ENCODE results near the gene RTKN.
"Not testable (repeated sequence)": the region's sequence is repeated elsewhere in the genome, so short reads cannot be mapped to it uniquely, and the experiment has no call there.

Gene RTKN

GRCh38 chr2:74424139-74424992, 17.4 kb downstream of the RTKN start:
- Mint-ChIP-seq H3K27ac (peak overlapping the region in 1 of 2 donors; percentile 31), H3K27me3 (no peaks in the 10 kb centered on the region), H3K4me3 (no peak overlapping the region), H3K4me1 (ENCODE audit: low read depth in 2 of 2) (peaks cover 19 to 25% of the 10 kb centered on the region in 2 donors), H3K9me3 (no peaks in the 10 kb centered on the region), H3K36me3 (ENCODE audit: insufficient read depth) (peaks cover 21% of the 10 kb centered on the region)
- ATAC-seq (replicated peaks) (no peak), DNase-seq (no peak)

- no peaks in the 10 kb centered on the region for H3K27me3 Mint-ChIP-seq
- H3K9me3 Mint-ChIP-seq, result no peaks in the 10 kb centered on the region
- DNase-seq (no peak), ATAC-seq (replicated peaks) (no peak)
- peak overlapping the region; percentile 95 to 98 for H3K27ac Mint-ChIP-seq
- H3K36me3 Mint-ChIP-seq (ENCODE audit: insufficient read depth), result peaks cover 21% of the 10 kb centered on the region
- peaks cover 19 to 25% of the 10 kb centered on the region in 2 donors for H3K4me1 Mint-ChIP-seq (ENCODE audit: low read depth in 2 of 2)
- peak overlapping the region; percentile 95 to 100 for H3K4me3 Mint-ChIP-seq
Measured at GRCh38 chr2:74423231-74424095, 18.3 kb downstream of the RTKN start.

- Mint-ChIP-seq H3K9me3 (no peaks in the 10 kb centered on the region), H3K27ac (peak within 1 kb of the TSS; percentile 95 to 98), H3K36me3 (ENCODE audit: insufficient read depth) (peaks cover 21% of the 10 kb centered on the region), H3K27me3 (no peaks in the 10 kb centered on the region), H3K4me3 (peak within 1 kb of the TSS; percentile 95 to 100), H3K4me1 (ENCODE audit: low read depth in 2 of 2) (peaks cover 19 to 25% of the 10 kb centered on the region in 2 donors)
- DNase-seq, result peak; percentile 94 to 96 (median 94)
- peak; percentile 92 for ATAC-seq (replicated peaks)
Measured at GRCh38 chr2:74421221-74421870, 20.4 kb downstream of the RTKN start, which contains the start of the genes C2orf81 and WDR54. TSS of gene C2orf81 (minus strand) at chr2:74421619. CDS start at chr2:74421560, 59 bp downstream. TSS of gene WDR54 (plus strand) at chr2:74421730. CDS start at chr2:74422154, 424 bp downstream.

GRCh38 chr2:74420443-74421103, 21.2 kb downstream of the RTKN start:
- Mint-ChIP-seq H3K4me3 (peak overlapping the region; percentile 95 to 100), H3K4me1 (ENCODE audit: low read depth in 2 of 2) (peaks cover 19 to 25% of the 10 kb centered on the region in 2 donors)

GRCh38 chr2:74420006-74420405, 21.7 kb downstream of the RTKN start:
- ATAC-seq (replicated peaks), result no peak
- Mint-ChIP-seq H3K4me1 (ENCODE audit: low read depth in 2 of 2) (peaks cover 21 to 25% of the 10 kb centered on the region in 2 donors), H3K27ac (peak overlapping the region; percentile 95 to 98), H3K36me3 (ENCODE audit: insufficient read depth) (peaks cover 21% of the 10 kb centered on the region), H3K27me3 (no peaks in the 10 kb centered on the region), H3K4me3 (peak overlapping the region in 1 of 2 donors; percentile 0), H3K9me3 (no peaks in the 10 kb centered on the region)
- DNase-seq, result no peak

More at GRCh38 chr2:74420443-74421103, 21.2 kb downstream of the RTKN start:
- DNase-seq; H3K27me3 Mint-ChIP-seq; H3K9me3 Mint-ChIP-seq; ATAC-seq (replicated peaks): not testable (repeated sequence)
- Mint-ChIP-seq H3K27ac (peak overlapping the region; percentile 95 to 98), H3K36me3 (ENCODE audit: insufficient read depth) (peaks cover 21% of the 10 kb centered on the region)

- Mint-ChIP-seq H3K4me3 (no peak overlapping the region), H3K4me1 (ENCODE audit: low read depth in 2 of 2) (peaks cover 25% of the 10 kb centered on the region in 2 donors), H3K27ac (no peak overlapping the region), H3K9me3 (no peaks in the 10 kb centered on the region), H3K36me3 (ENCODE audit: insufficient read depth) (peaks cover 21% of the 10 kb centered on the region), H3K27me3 (peaks cover 0 to 6% of the 10 kb centered on the region in 2 donors)
- ATAC-seq (replicated peaks), result no peak
- no peak for DNase-seq
Measured at GRCh38 chr2:74419345-74419744, 22.4 kb downstream of the RTKN start.

GRCh38 chr2:74418312-74418711, 23.4 kb downstream of the RTKN start:
- ATAC-seq (replicated peaks) (no peak), DNase-seq (no peak)
- H3K4me1 Mint-ChIP-seq (ENCODE audit: low read depth in 2 of 2), result peaks cover 21 to 25% of the 10 kb centered on the region in 2 donors
- H3K9me3 Mint-ChIP-seq, result no peaks in the 10 kb centered on the region
- H3K27ac Mint-ChIP-seq, result no peak overlapping the region
- no peak overlapping the region for H3K4me3 Mint-ChIP-seq
- H3K27me3 Mint-ChIP-seq, result peaks cover 8 to 16% of the 10 kb centered on the region in 2 donors
- H3K36me3 Mint-ChIP-seq (ENCODE audit: insufficient read depth), result peaks cover 21% of the 10 kb centered on the region

- Mint-ChIP-seq H3K4me3 (no peak overlapping the region), H3K36me3 (ENCODE audit: insufficient read depth) (peaks cover 18% of the 10 kb centered on the region), H3K9me3 (no peaks in the 10 kb centered on the region), H3K27me3 (peaks cover 10 to 22% of the 10 kb centered on the region in 2 donors), H3K4me1 (ENCODE audit: low read depth in 2 of 2) (peaks cover 16 to 20% of the 10 kb centered on the region in 2 donors), H3K27ac (no peak overlapping the region)
- ATAC-seq (replicated peaks) (no peak), DNase-seq (no peak)
Measured at GRCh38 chr2:74417763-74418162, 24.0 kb downstream of the RTKN start.

GRCh38 chr2:74417197-74417596, 24.5 kb downstream of the RTKN start:
- peaks cover 11 to 14% of the 10 kb centered on the region in 2 donors for H3K4me1 Mint-ChIP-seq (ENCODE audit: low read depth in 2 of 2)
- H3K27ac Mint-ChIP-seq, result no peak overlapping the region
- peaks cover 10 to 27% of the 10 kb centered on the region in 2 donors for H3K27me3 Mint-ChIP-seq
- peaks cover 12% of the 10 kb centered on the region for H3K36me3 Mint-ChIP-seq (ENCODE audit: insufficient read depth)
- no peak for ATAC-seq (replicated peaks)
- H3K4me3 Mint-ChIP-seq, result no peak overlapping the region
- no peak for DNase-seq
- H3K9me3 Mint-ChIP-seq, result no peaks in the 10 kb centered on the region

- DNase-seq, result no peak
- ATAC-seq (replicated peaks), result no peak
- Mint-ChIP-seq H3K27ac (no peak overlapping the region), H3K4me1 (ENCODE audit: low read depth in 2 of 2) (peaks cover 7 to 10% of the 10 kb centered on the region in 2 donors), H3K9me3 (no peaks in the 10 kb centered on the region), H3K27me3 (peaks cover 10 to 31% of the 10 kb centered on the region in 2 donors), H3K36me3 (ENCODE audit: insufficient read depth) (peaks cover 8% of the 10 kb centered on the region), H3K4me3 (no peak overlapping the region)
Measured at GRCh38 chr2:74416778-74417177, 25.0 kb downstream of the RTKN start.

- no peaks in the 10 kb centered on the region for H3K36me3 Mint-ChIP-seq (ENCODE audit: insufficient read depth)
- H3K9me3 Mint-ChIP-seq, result no peaks in the 10 kb centered on the region
- peaks cover under 1 to 5% of the 10 kb centered on the region in 2 donors for H3K4me1 Mint-ChIP-seq (ENCODE audit: low read depth in 2 of 2)
- no peak overlapping the region for H3K27ac Mint-ChIP-seq
- H3K27me3 Mint-ChIP-seq, result peaks cover 12 to 40% of the 10 kb centered on the region in 2 donors
- no peak for DNase-seq
- no peak for ATAC-seq (replicated peaks)
- H3K4me3 Mint-ChIP-seq, result peak overlapping the region in 1 of 2 donors; percentile 60
Measured at GRCh38 chr2:74415762-74416395, 25.9 kb downstream of the RTKN start.

All from effector memory CD8-positive, alpha-beta T cell (primary cell).